ENCODE measurements around the gene DGKI.

The DGKI gene

GRCh38 chr7:137531671-137532070 is 315.1 kb downstream of the DGKI start:
- DNase-seq (ENCODE audit: low spot score): no peak

- DNase-seq (ENCODE audit: low spot score): no peak
These were observed 319.1 kb downstream of the DGKI start for GRCh38 chr7:137527634-137528033.

GRCh38 chr7:137523171-137523570 is 323.6 kb downstream of the DGKI start:
- no peak for DNase-seq (ENCODE audit: low spot score)

GRCh38 chr7:137521451-137521850 is 325.3 kb downstream of the DGKI start:
- no peak for DNase-seq (ENCODE audit: low spot score)

GRCh38 chr7:137519947-137520346 is 326.8 kb downstream of the DGKI start:
- no peak for DNase-seq (ENCODE audit: low spot score)

GRCh38 chr7:137519181-137519691 is 327.5 kb downstream of the DGKI start:
- no peak for DNase-seq (ENCODE audit: low spot score)

- no peak for DNase-seq (ENCODE audit: low spot score)
These were observed 333.7 kb downstream of the DGKI start for GRCh38 chr7:137513091-137513490.

- DNase-seq (ENCODE audit: low spot score): no peak
These were observed 339.7 kb downstream of the DGKI start for GRCh38 chr7:137507096-137507495.

GRCh38 chr7:137506031-137506430 is 340.7 kb downstream of the DGKI start:
- no peak for DNase-seq (ENCODE audit: low spot score)

- DNase-seq (ENCODE audit: low spot score): no peak
These were observed 345.2 kb downstream of the DGKI start for GRCh38 chr7:137501562-137501961.

- DNase-seq (ENCODE audit: low spot score): no peak
These were observed 353.9 kb downstream of the DGKI start for GRCh38 chr7:137492889-137493288.

GRCh38 chr7:137489880-137490279 is 356.9 kb downstream of the DGKI start:
- DNase-seq (ENCODE audit: low spot score): no peak

- no peak for DNase-seq (ENCODE audit: low spot score)
These were observed 358.7 kb downstream of the DGKI start for GRCh38 chr7:137488038-137488437.

- DNase-seq (ENCODE audit: low spot score): no peak
These were observed 361.0 kb downstream of the DGKI start for GRCh38 chr7:137485818-137486217.

- DNase-seq (ENCODE audit: low spot score): no peak
These were observed 362.4 kb downstream of the DGKI start for GRCh38 chr7:137484326-137484725.

- no peak for DNase-seq (ENCODE audit: low spot score)
These were observed 364.3 kb downstream of the DGKI start for GRCh38 chr7:137482466-137482865.

- no peak for DNase-seq (ENCODE audit: low spot score)
These were observed 365.9 kb downstream of the DGKI start for GRCh38 chr7:137480824-137481365.

GRCh38 chr7:137480401-137480800 is 366.4 kb downstream of the DGKI start:
- DNase-seq (ENCODE audit: low spot score): no peak

- no peak for DNase-seq (ENCODE audit: low spot score)
These were observed 369.8 kb downstream of the DGKI start for GRCh38 chr7:137476937-137477336.

GRCh38 chr7:137475966-137476365 is 370.8 kb downstream of the DGKI start:
- no peak for DNase-seq (ENCODE audit: low spot score)

GRCh38 chr7:137474540-137475026 is 372.2 kb downstream of the DGKI start:
- DNase-seq (ENCODE audit: low spot score): no peak

- no peak for DNase-seq (ENCODE audit: low spot score)
These were observed 375.6 kb downstream of the DGKI start for GRCh38 chr7:137471128-137471527.

- DNase-seq (ENCODE audit: low spot score): no peak
These were observed 376.9 kb downstream of the DGKI start for GRCh38 chr7:137469858-137470257.

- DNase-seq (ENCODE audit: low spot score): no peak
These were observed 377.5 kb downstream of the DGKI start for GRCh38 chr7:137469191-137469811.
